ENCODE data around the gene TMEM167A.
A peak's percentile ranks its signal among the peaks of the same experiment; 100 is the strongest.

TMEM167A gene

GRCh38 chr5:83036991-83037575 lies 40.1 kb downstream of the TMEM167A start:
- H3K4me3 ChIP-seq (ENCODE audit: low read depth, low read length), result no peak overlapping the region
- TF ChIP-seq CTCF (conservative IDR thresholded peaks at IDR 0.05; ENCODE audit: low read depth, low read length), result no peak
- no peak for DNase-seq (ENCODE audit: low read depth)

DNA sequence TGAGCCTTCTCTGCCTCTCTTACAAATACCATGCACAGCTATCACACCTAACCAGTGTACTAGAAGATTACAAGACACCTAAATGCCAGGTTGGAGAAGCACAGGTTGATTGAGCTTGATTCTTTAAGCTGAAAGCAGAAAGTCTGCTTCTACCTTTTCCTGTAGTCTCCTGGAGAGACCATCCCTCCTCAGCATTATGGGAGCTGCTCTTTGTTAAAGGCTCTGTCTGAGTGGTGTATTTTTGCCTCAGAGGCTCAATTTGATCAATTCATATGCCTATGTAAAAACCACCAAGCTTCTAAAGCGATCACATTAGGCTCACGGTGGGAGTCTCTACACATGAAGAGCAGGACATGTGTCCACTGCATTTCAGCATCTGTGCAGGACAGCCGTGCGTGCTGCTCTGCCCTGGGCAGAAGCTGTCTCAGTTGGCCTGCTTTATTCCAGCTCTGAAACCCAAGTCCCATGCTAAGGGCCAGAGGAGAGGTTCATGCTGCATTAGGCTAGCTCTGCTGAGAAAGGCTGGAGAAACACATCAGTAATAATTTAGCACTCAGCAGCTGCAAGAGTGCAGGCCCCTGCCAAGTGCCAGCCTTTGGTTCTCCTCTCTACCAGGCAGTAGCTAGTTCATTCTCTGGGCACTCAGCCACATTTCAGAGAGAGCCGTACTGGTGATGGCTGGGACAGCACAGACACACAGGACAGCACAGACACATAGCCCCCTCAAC lies 41.7 kb downstream of the TMEM167A start:
- TF ChIP-seq CTCF (conservative IDR thresholded peaks at IDR 0.05; ENCODE audit: low read depth, low read length), result no peak
- no peak for DNase-seq (ENCODE audit: low read depth)
- no peak overlapping the region for H3K4me3 ChIP-seq (ENCODE audit: low read depth, low read length)

DNA sequence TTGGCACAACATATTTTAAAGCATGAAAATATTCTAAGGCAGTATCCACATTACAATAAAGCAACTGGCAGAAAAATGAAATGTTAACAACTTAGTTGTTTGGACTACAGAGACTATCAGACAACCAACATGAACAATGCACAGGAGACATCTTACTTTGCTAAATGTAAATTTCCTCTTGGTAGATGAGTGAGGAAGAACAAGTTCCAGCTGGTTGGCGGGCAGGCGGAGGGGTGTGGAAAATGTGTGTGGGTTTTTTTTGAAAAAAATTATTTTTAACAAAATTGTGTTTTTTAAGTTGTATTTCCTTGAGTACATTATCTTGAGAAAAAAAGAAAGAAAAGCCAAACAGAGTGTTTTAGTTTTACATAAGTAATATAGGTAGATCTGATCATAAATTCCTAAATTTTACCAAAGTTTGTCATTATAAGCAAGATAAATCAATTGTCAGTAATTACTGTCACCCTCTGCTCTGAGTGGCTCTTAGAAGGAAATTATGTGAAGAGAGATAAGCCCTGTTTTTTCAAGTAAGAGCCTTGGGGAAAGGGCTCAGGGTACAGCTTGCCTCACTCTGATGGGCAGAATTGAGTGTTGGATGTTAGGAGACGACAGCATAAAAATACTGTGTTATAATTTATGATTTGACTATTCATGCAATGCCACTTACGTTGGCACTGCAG lies 42.5 kb downstream of the TMEM167A start:
- no peak overlapping the region for H3K4me3 ChIP-seq (ENCODE audit: low read depth, low read length)
- no peak for TF ChIP-seq CTCF (conservative IDR thresholded peaks at IDR 0.05; ENCODE audit: low read depth, low read length)
- DNase-seq (ENCODE audit: low read depth), result no peak

GRCh38 chr5:83034036-83034435 lies 43.2 kb downstream of the TMEM167A start:
- H3K4me3 ChIP-seq (ENCODE audit: low read depth, low read length), result no peak overlapping the region
- no peak for DNase-seq (ENCODE audit: low read depth)
- TF ChIP-seq CTCF (conservative IDR thresholded peaks at IDR 0.05; ENCODE audit: low read depth, low read length), result no peak

- no peak overlapping the region for H3K4me3 ChIP-seq (ENCODE audit: low read depth, low read length)
- TF ChIP-seq CTCF (conservative IDR thresholded peaks at IDR 0.05; ENCODE audit: low read depth, low read length), result no peak
- no peak for DNase-seq (ENCODE audit: low read depth)
Measured at GRCh38 chr5:83031381-83031780, 45.8 kb downstream of the TMEM167A start.

DNA sequence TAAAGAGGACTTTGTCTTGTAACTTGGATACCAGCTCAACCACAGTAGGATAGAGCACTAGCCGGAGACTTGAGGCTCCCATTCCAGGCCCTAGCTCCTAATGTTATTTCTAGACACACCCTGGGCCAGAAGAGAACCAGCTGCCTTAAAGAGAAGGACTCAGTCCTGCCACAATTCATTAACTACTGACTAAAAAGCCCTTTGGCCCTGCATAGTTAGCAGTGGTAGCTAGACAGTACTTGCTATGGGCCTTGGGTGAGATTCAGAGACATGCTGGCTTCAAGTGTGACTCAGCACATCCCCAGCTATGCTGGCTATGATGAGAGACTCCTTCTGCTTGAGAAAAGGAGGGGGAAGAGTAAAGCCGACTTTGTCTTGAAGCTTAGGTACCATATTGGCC lies 47.3 kb downstream of the TMEM167A start:
- DNase-seq (ENCODE audit: low read depth), result peak; percentile 66
- TF ChIP-seq CTCF (conservative IDR thresholded peaks at IDR 0.05; ENCODE audit: low read depth, low read length), result no peak
- H3K4me3 ChIP-seq (ENCODE audit: low read depth, low read length), result no peak overlapping the region

Measured in choroid plexus epithelial cell (primary cell).